Nephron (organoid): ENCODE results near the gene SYNCRIP.
A peak's percentile ranks its signal among the peaks of the same experiment; 100 is the strongest.
"Not testable (repeated sequence)": the region's sequence is repeated elsewhere in the genome, so short reads cannot be mapped to it uniquely, and the experiment has no call there.

ENCODE experiments used
- H3K27ac Mint-ChIP-seq, 3 experiments: 2 replicates each; pipeline ENCODE4 v1.8.0; 2020; ENCODE audit warnings: mixed read lengths in 3 of 3, mild to moderate bottlenecking in 2 of 3, moderate library complexity in 1 of 3
- H3K27me3 Mint-ChIP-seq: 2 replicates; pipeline ENCODE4 v1.8.0; 2021; ENCODE audit warnings: low read depth, mild to moderate bottlenecking, moderate library complexity, mixed read lengths
- H3K36me3 Mint-ChIP-seq: 2 replicates; pipeline ENCODE4 v1.8.0; 2020; ENCODE audit warnings: low read depth, mixed read lengths
- H3K4me1 Mint-ChIP-seq: 2 replicates; pipeline ENCODE4 v1.8.0; 2020; ENCODE audit warnings: mixed read lengths
- H3K4me3 Mint-ChIP-seq, 3 experiments: 2 replicates each; pipeline ENCODE4 v1.8.0; 2020; ENCODE audit warnings: mild to moderate bottlenecking in 3 of 3, mixed read lengths in 3 of 3, moderate library complexity in 2 of 3
- H3K9me3 Mint-ChIP-seq: 2 replicates; pipeline ENCODE4 v1.8.0; 2020; ENCODE audit warnings: mixed read lengths
- TF ChIP-seq, protein P1 (sequence below), 3 experiments: fragments of 200-600 bp; sonication (generic); IDR thresholded peaks; one replicate each; pipeline ENCODE4 v1.5.0; 2021; ENCODE audit warnings: antibody characterized with exemption in 3 of 3; ENCODE audit not compliant: unreplicated experiment in 3 of 3

SYNCRIP gene

GRCh38 chr6:85574932-85575598 lies 67.6 kb downstream of the SYNCRIP start:
- no peaks in the 10 kb centered on the region for H3K27me3 Mint-ChIP-seq
- H3K4me3 Mint-ChIP-seq = no peak overlapping the region
- TF ChIP-seq, protein P1, sequence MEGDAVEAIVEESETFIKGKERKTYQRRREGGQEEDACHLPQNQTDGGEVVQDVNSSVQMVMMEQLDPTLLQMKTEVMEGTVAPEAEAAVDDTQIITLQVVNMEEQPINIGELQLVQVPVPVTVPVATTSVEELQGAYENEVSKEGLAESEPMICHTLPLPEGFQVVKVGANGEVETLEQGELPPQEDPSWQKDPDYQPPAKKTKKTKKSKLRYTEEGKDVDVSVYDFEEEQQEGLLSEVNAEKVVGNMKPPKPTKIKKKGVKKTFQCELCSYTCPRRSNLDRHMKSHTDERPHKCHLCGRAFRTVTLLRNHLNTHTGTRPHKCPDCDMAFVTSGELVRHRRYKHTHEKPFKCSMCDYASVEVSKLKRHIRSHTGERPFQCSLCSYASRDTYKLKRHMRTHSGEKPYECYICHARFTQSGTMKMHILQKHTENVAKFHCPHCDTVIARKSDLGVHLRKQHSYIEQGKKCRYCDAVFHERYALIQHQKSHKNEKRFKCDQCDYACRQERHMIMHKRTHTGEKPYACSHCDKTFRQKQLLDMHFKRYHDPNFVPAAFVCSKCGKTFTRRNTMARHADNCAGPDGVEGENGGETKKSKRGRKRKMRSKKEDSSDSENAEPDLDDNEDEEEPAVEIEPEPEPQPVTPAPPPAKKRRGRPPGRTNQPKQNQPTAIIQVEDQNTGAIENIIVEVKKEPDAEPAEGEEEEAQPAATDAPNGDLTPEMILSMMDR (IDR thresholded peaks at IDR 0.05; ENCODE audit: unreplicated experiment in 3 of 3) = no peak
- peak overlapping the region in 1 of 3 experiments; percentile 43 for H3K27ac Mint-ChIP-seq
- no peaks in the 10 kb centered on the region for H3K4me1 Mint-ChIP-seq
- H3K36me3 Mint-ChIP-seq = peaks cover 20% of the 10 kb centered on the region
- H3K9me3 Mint-ChIP-seq = no peaks in the 10 kb centered on the region

- Mint-ChIP-seq H3K27ac (no peak overlapping the region), H3K4me1 (no peaks in the 10 kb centered on the region), H3K4me3 (no peak overlapping the region), H3K9me3 (peaks cover under 1% of the 10 kb centered on the region), H3K36me3 (peaks cover 49% of the 10 kb centered on the region), H3K27me3 (no peaks in the 10 kb centered on the region)
- TF ChIP-seq, protein P1 (IDR thresholded peaks at IDR 0.05; ENCODE audit: unreplicated experiment in 3 of 3) = no peak
Observed at GRCh38 chr6:85569323-85569722, 73.4 kb downstream of the SYNCRIP start.

GRCh38 chr6:85568411-85568810 lies 74.3 kb downstream of the SYNCRIP start:
- TF ChIP-seq, protein P1 (IDR thresholded peaks at IDR 0.05; ENCODE audit: unreplicated experiment in 3 of 3) = no peak
- Mint-ChIP-seq H3K9me3 (peaks cover 3% of the 10 kb centered on the region), H3K4me3 (no peak overlapping the region), H3K36me3 (peaks cover 54% of the 10 kb centered on the region), H3K4me1 (no peaks in the 10 kb centered on the region), H3K27ac (peak overlapping the region in 1 of 3 experiments; percentile 13), H3K27me3 (no peaks in the 10 kb centered on the region)

- TF ChIP-seq, protein P1 (IDR thresholded peaks at IDR 0.05; ENCODE audit: unreplicated experiment in 3 of 3) = no peak
- Mint-ChIP-seq H3K4me3 (no peak overlapping the region), H3K9me3 (peaks cover 3% of the 10 kb centered on the region), H3K4me1 (no peaks in the 10 kb centered on the region), H3K27ac (no peak overlapping the region), H3K27me3 (no peaks in the 10 kb centered on the region), H3K36me3 (peaks cover 57% of the 10 kb centered on the region)
Observed at GRCh38 chr6:85565736-85566135, 77.0 kb downstream of the SYNCRIP start.

GRCh38 chr6:85564223-85564622 lies 78.5 kb downstream of the SYNCRIP start:
- not testable (repeated sequence) for H3K9me3 Mint-ChIP-seq, H3K4me1 Mint-ChIP-seq

More at GRCh38 chr6:85564223-85564622, 78.5 kb downstream of the SYNCRIP start:
- not testable (repeated sequence) for H3K27ac Mint-ChIP-seq, H3K27me3 Mint-ChIP-seq, H3K4me3 Mint-ChIP-seq
- H3K36me3 Mint-ChIP-seq = peaks cover 62% of the 10 kb centered on the region
